H9 (cell line): Measurements from ENCODE around the gene EXOC3L4. TPM values are rescaled to one million over a fixed set of nuclear protein-coding genes. Genes with fewer than 3 reads are reported as not detected.

Experiments used
- DNase-seq: peaks from one replicate; pipeline ENCODE4 v3.0.0-alpha.2; 2017
- H2AFZ ChIP-seq: one replicate; pipeline ENCODE4 v1.6.1; 2013; ENCODE audit warnings: mild to moderate bottlenecking, low read length, control low read depth, moderate library complexity
- H2AK5ac ChIP-seq: 2 replicates; pipeline ENCODE4 v1.6.1; 2013; ENCODE audit warnings: low read length, control low read depth, mixed read lengths; ENCODE audit not compliant: insufficient read length
- H2BK120ac ChIP-seq: one replicate; pipeline ENCODE4 v1.6.1; 2013; ENCODE audit warnings: low read depth, mild to moderate bottlenecking, low read length, control low read depth, inconsistent platforms; ENCODE audit not compliant: poor library complexity, severe bottlenecking
- H2BK12ac ChIP-seq: 2 replicates; pipeline ENCODE4 v1.6.1; 2013; ENCODE audit warnings: low read length, control low read depth, mixed read lengths, low read depth; ENCODE audit not compliant: insufficient read length
- H2BK15ac ChIP-seq: 2 replicates; pipeline ENCODE4 v1.6.1; 2013; ENCODE audit warnings: low read depth, low read length, control low read depth
- H2BK20ac ChIP-seq: one replicate; pipeline ENCODE4 v1.6.1; 2013; ENCODE audit warnings: low read depth, mild to moderate bottlenecking, low read length, control low read depth, inconsistent platforms; ENCODE audit not compliant: poor library complexity, severe bottlenecking
- H2BK5ac ChIP-seq: 2 replicates; pipeline ENCODE4 v1.6.1; 2013; ENCODE audit warnings: low read length, control low read depth, mixed read lengths; ENCODE audit not compliant: insufficient read length
- H3K14ac ChIP-seq: 2 replicates; pipeline ENCODE4 v1.6.1; 2013; ENCODE audit warnings: low read length, control low read depth; ENCODE audit not compliant: insufficient read depth
- H3K18ac ChIP-seq: 2 replicates; pipeline ENCODE4 v1.6.1; 2013; ENCODE audit warnings: low read depth, mild to moderate bottlenecking, mixed read lengths, low read length, control low read depth; ENCODE audit not compliant: insufficient read length
- H3K23ac ChIP-seq: 2 replicates; pipeline ENCODE4 v1.6.1; 2013; ENCODE audit warnings: low read length, control low read depth, mixed read lengths, low read depth; ENCODE audit not compliant: insufficient read length
- H3K23me2 ChIP-seq: 2 replicates; pipeline ENCODE4 v1.6.1; 2013; ENCODE audit warnings: low read depth, mild to moderate bottlenecking, mixed read lengths, low read length, control low read depth; ENCODE audit not compliant: insufficient read length, poor library complexity, severe bottlenecking
- H3K27ac ChIP-seq: 2 replicates; pipeline ENCODE4 v1.5.1; 2013; ENCODE audit warnings: low read length, control low read depth, mixed read lengths, low read depth; ENCODE audit not compliant: insufficient read length
- H3K27me3 ChIP-seq: 2 replicates; pipeline ENCODE4 v1.6.1; 2013; ENCODE audit warnings: low read length, control low read depth, inconsistent platforms; ENCODE audit not compliant: insufficient read depth
- H3K4ac ChIP-seq: 2 replicates; pipeline ENCODE4 v1.6.1; 2013; ENCODE audit warnings: low read depth, mild to moderate bottlenecking, control low read depth, inconsistent platforms, low read length, moderate library complexity
- H3K4me1 ChIP-seq: 2 replicates; pipeline ENCODE4 v1.6.1; 2013; ENCODE audit warnings: low read length, control low read depth, inconsistent platforms; ENCODE audit not compliant: insufficient read depth
- H3K4me2 ChIP-seq: 2 replicates; pipeline ENCODE4 v1.6.1; 2013; ENCODE audit warnings: low read length, control low read depth, mixed read lengths; ENCODE audit not compliant: insufficient read length, insufficient read depth
- H3K56ac ChIP-seq: 2 replicates; pipeline ENCODE4 v1.6.1; 2013; ENCODE audit warnings: low read depth, mild to moderate bottlenecking, mixed read lengths, low read length, control low read depth; ENCODE audit not compliant: insufficient read length
- H3K79me1 ChIP-seq: 2 replicates; pipeline ENCODE4 v1.6.1; 2013; ENCODE audit warnings: low read depth, mild to moderate bottlenecking, moderate library complexity, low read length, control low read depth, inconsistent platforms; ENCODE audit not compliant: insufficient read depth, poor library complexity, severe bottlenecking
- H3K79me2 ChIP-seq: 2 replicates; pipeline ENCODE4 v1.6.1; 2013; ENCODE audit warnings: low read length, control low read depth, inconsistent platforms; ENCODE audit not compliant: insufficient read depth
- H3K9ac ChIP-seq: 2 replicates; pipeline ENCODE4 v1.6.1; 2013; ENCODE audit warnings: low read length, control low read depth, mixed read lengths; ENCODE audit not compliant: insufficient read length; ENCODE audit errors: extremely low read depth
- H3K9me3 ChIP-seq: one replicate; pipeline ENCODE4 v1.6.1; 2013; ENCODE audit warnings: low read depth, low read length, inconsistent platforms; ENCODE audit not compliant: control insufficient read depth
- H3T11ph ChIP-seq: one replicate; pipeline ENCODE4 v1.6.1; 2013; ENCODE audit warnings: mild to moderate bottlenecking, low read length, control low read depth, inconsistent platforms
- H4K20me1 ChIP-seq: one replicate; pipeline ENCODE4 v1.6.1; 2013; ENCODE audit not compliant: control insufficient read depth, insufficient read length, insufficient read depth
- H4K5ac ChIP-seq: 2 replicates; pipeline ENCODE4 v1.6.1; 2013; ENCODE audit warnings: low read depth, mild to moderate bottlenecking, mixed read lengths, low read length, control low read depth; ENCODE audit not compliant: insufficient read length
- H4K8ac ChIP-seq: replicated peaks from 2 replicates; pipeline ENCODE4 v1.6.1; 2013; ENCODE audit warnings: low read length, control low read depth, mixed read lengths, low read depth; ENCODE audit not compliant: insufficient read length
- H4K91ac ChIP-seq: 2 replicates; pipeline ENCODE4 v1.6.1; 2013; ENCODE audit warnings: low read depth, mild to moderate bottlenecking, moderate library complexity, mixed read lengths, low read length, control low read depth; ENCODE audit not compliant: insufficient read length
- H3K27ac Mint-ChIP-seq, 3 experiments: 2 replicates in 2 of 3; 3 replicates in 1 of 3; pipeline ENCODE4 v1.8.0; 2020 to 2021; ENCODE audit warnings: mixed read lengths in 3 of 3, mild to moderate bottlenecking in 1 of 3, moderate library complexity in 1 of 3
- H3K27me3 Mint-ChIP-seq: 2 replicates; pipeline ENCODE4 v1.8.0; 2021; ENCODE audit warnings: low read depth, mild to moderate bottlenecking, moderate library complexity, mixed read lengths
- H3K36me3 Mint-ChIP-seq, 3 experiments: 2 replicates in 2 of 3; 3 replicates in 1 of 3; pipeline ENCODE4 v1.8.0; 2020 to 2021; ENCODE audit warnings: low read depth in 3 of 3, mixed read lengths in 3 of 3; ENCODE audit not compliant: insufficient read depth in 1 of 3
- H3K4me1 Mint-ChIP-seq, 2 experiments: 2 replicates each; pipeline ENCODE4 v1.8.0; 2020; ENCODE audit warnings: mixed read lengths in 2 of 2
- H3K4me3 Mint-ChIP-seq, 2 experiments: 2 replicates in 1 of 2; 3 replicates in 1 of 2; pipeline ENCODE4 v1.8.0; 2020 to 2021; ENCODE audit warnings: mild to moderate bottlenecking in 2 of 2, mixed read lengths in 2 of 2, moderate library complexity in 1 of 2
- H3K9me3 Mint-ChIP-seq, 2 experiments: 2 replicates in 1 of 2; 3 replicates in 1 of 2; pipeline ENCODE4 v1.8.0; 2020; ENCODE audit warnings: mild to moderate bottlenecking in 2 of 2, mixed read lengths in 2 of 2, moderate library complexity in 1 of 2
- CTCF ChIP-seq: fragments of 200-600 bp; sonication (generic); conservative IDR thresholded peaks from 3 replicates; pipeline ENCODE4 v1.8.0; 2021; ENCODE audit warnings: antibody characterized with exemption, mild to moderate bottlenecking
- WGBS: extraction: QIAGEN DNeasy Blood & Tissue Kit; methylation state at CpG from one replicate; pipeline ENCODE4 v1.1.7; 2013; ENCODE audit warnings: missing lambda C conversion rate, low lambda C conversion rate, mixed read lengths; ENCODE audit not compliant: insufficient read length; ENCODE audit errors: extremely low coverage; 5-methylcytosine and 5-hydroxymethylcytosine counted together
- total RNA-seq: library from RNA; stranded (reverse); gene quantifications from 2 replicates; pipeline ENCODE4 v1.2.1, GENCODE V29; 2021

Gene EXOC3L4
- total RNA-seq, 1 experiment from 2014 or later, result 0.42 TPM

- peak overlapping the region in 1 of 3 experiments; percentile 42; a peak in 1 of 7 replicates for H3K27ac Mint-ChIP-seq
- WGBS, result no CpG with 5 or more reads among the region's 11 CpGs
These were observed 769 bp downstream of the EXOC3L4 start for GRCh38 chr14:103095210-103095778.

More at GRCh38 chr14:103095210-103095778, 769 bp downstream of the EXOC3L4 start:
- Mint-ChIP-seq H3K4me1 (peaks cover 15 to 43% of the 10 kb centered on the region in 2 experiments), H3K36me3 (no peaks in the 10 kb centered on the region), H3K9me3 (no peaks in the 10 kb centered on the region), H3K4me3 (0 out of 5 replicates have a peak overlapping the region, but pooled peaks of 1 of the 2 experiments have one; percentile 1), H3K27me3 (peaks cover 11% of the 10 kb centered on the region)
- H3K56ac ChIP-seq, result no peak overlapping the region
- no peak for DNase-seq
- H4K91ac ChIP-seq, result no peak overlapping the region
- H3K4me1 ChIP-seq, result no peaks in the 10 kb centered on the region; the same call in 1 of the 2 replicates
- no peak overlapping the region for H3K4ac ChIP-seq
- H3K23ac ChIP-seq, result no peak overlapping the region
- no peak overlapping the region for H3K18ac ChIP-seq
- no peaks in the 10 kb centered on the region; the same call in 1 of the 2 replicates for H3K27me3 ChIP-seq
- no peak overlapping the region for H3K4me2 ChIP-seq
- H3T11ph ChIP-seq, result no peak overlapping the region
- no peaks in the 10 kb centered on the region for H3K79me2 ChIP-seq
- no peak overlapping the region for H4K5ac ChIP-seq
- no peak overlapping the region for H2BK120ac ChIP-seq
- peaks cover 4% of the 10 kb centered on the region for H3K23me2 ChIP-seq
- no peak for TF ChIP-seq CTCF
- H2BK12ac ChIP-seq, result no peak overlapping the region
- H2AFZ ChIP-seq, result no peak overlapping the region
- no peaks in the 10 kb centered on the region for H4K20me1 ChIP-seq
- H2BK5ac ChIP-seq, result no peak overlapping the region
- H3K9me3 ChIP-seq, result no peaks in the 10 kb centered on the region
- H4K8ac ChIP-seq, result no peak overlapping the region
- H2BK20ac ChIP-seq, result no peak overlapping the region
- no peak overlapping the region for H3K27ac ChIP-seq
- no peaks in the 10 kb centered on the region for H3K79me1 ChIP-seq
- no peak overlapping the region for H2BK15ac ChIP-seq
- no peak overlapping the region for H3K9ac ChIP-seq
- H2AK5ac ChIP-seq, result no peak overlapping the region
- H3K14ac ChIP-seq, result no peak overlapping the region
